ENCODE measurements around the gene AMBRA1.

AMBRA1 gene

DNA sequence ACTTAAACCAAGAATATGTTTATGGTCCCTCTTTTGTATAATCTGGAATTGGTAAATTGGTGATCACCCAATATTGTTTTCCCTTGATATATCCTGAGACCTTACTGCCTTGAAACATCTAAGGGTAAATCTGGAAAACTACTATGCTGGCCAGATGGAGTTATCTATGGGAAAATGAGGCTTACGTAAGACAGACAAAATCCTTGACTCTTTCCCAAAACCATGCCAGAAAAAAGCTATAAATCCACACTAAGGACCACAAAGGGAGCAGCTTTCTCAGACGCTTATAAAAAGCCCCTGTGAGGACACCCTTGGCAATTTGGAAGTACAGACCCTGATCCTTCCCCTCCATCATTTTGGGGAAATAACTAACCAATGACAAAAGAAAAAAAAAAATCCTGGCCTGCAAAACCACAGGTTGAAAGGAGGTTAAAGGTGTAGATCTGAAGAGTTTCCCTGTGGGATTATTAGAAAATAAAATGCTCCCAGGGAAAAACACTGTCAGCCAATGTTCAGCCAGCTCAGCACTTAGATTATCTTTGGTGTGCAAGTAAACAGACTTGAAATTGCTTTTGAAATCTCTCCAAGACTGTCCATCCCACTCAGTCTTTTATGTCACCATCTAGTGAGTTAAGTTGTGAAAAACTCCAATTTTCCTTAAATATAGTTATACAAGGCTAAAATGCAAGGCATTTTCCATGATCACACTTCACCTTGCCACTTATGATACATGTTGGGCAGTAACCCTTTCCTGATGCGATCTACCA is 6.6 kb upstream of the AMBRA1 start:
- DNase-seq, result no peak
- Mint-ChIP-seq H3K4me3 (no peak overlapping the region), H3K36me3 (ENCODE audit: low read depth) (no peaks in the 10 kb centered on the region), H3K9me3 (no peaks in the 10 kb centered on the region), H3K27me3 (ENCODE audit: low read depth, poor library complexity) (no peaks in the 10 kb centered on the region), H3K27ac (no peak overlapping the region), H3K4me1 (no peaks in the 10 kb centered on the region)
- TF ChIP-seq, protein P1, sequence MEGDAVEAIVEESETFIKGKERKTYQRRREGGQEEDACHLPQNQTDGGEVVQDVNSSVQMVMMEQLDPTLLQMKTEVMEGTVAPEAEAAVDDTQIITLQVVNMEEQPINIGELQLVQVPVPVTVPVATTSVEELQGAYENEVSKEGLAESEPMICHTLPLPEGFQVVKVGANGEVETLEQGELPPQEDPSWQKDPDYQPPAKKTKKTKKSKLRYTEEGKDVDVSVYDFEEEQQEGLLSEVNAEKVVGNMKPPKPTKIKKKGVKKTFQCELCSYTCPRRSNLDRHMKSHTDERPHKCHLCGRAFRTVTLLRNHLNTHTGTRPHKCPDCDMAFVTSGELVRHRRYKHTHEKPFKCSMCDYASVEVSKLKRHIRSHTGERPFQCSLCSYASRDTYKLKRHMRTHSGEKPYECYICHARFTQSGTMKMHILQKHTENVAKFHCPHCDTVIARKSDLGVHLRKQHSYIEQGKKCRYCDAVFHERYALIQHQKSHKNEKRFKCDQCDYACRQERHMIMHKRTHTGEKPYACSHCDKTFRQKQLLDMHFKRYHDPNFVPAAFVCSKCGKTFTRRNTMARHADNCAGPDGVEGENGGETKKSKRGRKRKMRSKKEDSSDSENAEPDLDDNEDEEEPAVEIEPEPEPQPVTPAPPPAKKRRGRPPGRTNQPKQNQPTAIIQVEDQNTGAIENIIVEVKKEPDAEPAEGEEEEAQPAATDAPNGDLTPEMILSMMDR (IDR thresholded peaks at IDR 0.05), result no peak

DNA sequence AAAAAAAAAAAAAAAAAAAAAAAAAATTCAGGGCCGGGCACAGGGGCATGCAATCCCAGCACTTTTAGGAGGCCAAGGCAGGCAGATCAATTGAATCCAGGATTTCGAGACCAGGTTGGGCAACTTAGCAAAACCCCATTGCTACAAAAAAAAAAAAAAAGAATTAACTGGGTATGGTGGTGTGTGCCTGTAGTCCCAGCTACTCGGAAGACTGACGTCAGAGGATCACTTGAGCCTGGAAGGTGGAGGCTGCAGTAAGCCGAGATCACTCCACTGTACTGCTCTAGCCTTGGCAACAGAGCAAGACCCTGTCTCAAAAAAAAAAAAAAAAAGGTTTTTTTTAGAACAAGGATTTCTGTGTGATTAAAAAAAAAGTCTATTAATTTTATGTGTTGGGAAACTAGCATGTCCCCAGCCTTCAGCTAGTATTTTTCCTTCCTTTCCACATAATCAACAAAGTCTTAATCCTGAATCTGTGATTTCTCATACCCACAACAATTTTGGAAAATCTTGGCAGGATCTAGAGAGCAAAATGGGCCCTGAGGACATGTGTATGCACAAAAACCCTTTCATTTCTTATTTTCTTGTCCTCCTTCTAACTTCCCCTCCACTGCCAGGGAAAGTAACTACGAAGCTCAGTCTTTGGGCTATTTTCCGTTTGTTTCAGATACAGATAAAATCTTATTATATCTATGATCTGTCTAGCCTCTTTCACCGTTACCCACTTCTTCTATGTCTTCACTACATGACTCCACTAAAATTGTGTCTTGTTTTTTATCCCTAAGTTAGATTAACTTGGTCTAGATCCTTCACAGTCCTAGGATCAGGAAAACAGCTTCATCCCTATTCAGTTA is 5.7 kb upstream of the AMBRA1 start:
- no peak for DNase-seq
- H3K27ac Mint-ChIP-seq, result no peak overlapping the region
- H3K36me3 Mint-ChIP-seq (ENCODE audit: low read depth), result no peaks in the 10 kb centered on the region
- no peaks in the 10 kb centered on the region for H3K27me3 Mint-ChIP-seq (ENCODE audit: low read depth, poor library complexity)
- H3K9me3 Mint-ChIP-seq, result no peaks in the 10 kb centered on the region
- H3K4me3 Mint-ChIP-seq, result no peak overlapping the region
- H3K4me1 Mint-ChIP-seq, result no peaks in the 10 kb centered on the region
- TF ChIP-seq, protein P1 (IDR thresholded peaks at IDR 0.05), result no peak

DNA sequence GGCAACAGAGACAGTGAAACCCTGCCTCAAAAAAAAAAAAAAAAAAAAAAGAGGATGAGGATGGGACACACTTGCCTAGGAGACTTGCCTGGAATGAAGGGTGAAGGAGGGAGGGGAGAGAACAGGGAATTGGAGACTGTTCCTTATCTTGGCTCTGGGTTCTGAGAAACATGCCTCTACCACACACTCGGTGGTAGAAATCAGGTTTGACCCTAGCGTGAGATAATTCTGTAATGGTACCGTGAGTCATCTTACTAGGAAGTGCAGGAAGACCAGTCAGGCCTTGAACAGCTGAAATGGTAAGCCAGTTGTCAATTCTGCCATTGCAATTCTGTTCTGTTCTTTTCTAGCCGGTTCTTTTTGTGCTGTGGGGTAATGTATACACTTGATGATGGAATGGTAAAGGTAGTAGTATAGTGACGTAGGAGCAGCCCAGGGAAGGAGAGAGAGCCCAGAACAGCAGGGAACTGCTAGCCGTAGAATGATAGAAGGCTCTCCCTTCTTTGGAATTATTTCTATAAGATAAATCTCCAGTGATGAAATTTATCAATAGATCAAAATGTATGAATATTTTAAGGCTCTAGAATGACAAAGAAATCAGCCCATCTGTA is 3.9 kb upstream of the AMBRA1 start:
- Mint-ChIP-seq H3K4me1 (peaks cover 16% of the 10 kb centered on the region), H3K4me3 (no peak overlapping the region), H3K27ac (no peak overlapping the region), H3K27me3 (ENCODE audit: low read depth, poor library complexity) (no peaks in the 10 kb centered on the region), H3K36me3 (ENCODE audit: low read depth) (no peaks in the 10 kb centered on the region), H3K9me3 (peaks cover 4% of the 10 kb centered on the region)
- TF ChIP-seq, protein P1 (IDR thresholded peaks at IDR 0.05), result no peak
- no peak for DNase-seq

DNA sequence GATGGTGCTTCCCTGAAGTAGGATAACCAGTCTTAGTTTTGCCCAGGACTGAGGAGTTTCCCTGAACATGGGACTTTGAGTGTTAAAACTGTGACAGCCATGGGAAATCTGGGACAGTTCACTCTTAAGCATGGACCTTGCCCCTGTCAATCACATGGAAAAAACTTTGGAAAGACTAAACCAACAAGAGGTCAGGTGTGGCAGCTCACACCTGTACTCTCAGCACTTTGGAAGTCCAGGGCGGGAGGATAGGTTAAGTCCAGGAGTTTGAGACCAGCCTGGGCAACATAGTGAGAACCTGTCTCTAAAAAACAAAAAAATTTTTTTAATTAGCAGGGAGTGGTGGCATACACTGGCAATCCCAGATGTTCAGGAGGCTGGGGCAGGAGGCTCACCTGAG is 3.3 kb upstream of the AMBRA1 start:
- Mint-ChIP-seq H3K36me3 (ENCODE audit: low read depth) (no peaks in the 10 kb centered on the region), H3K27me3 (ENCODE audit: low read depth, poor library complexity) (no peaks in the 10 kb centered on the region), H3K4me3 (no peak overlapping the region), H3K4me1 (peaks cover 21% of the 10 kb centered on the region), H3K9me3 (peaks cover 4% of the 10 kb centered on the region), H3K27ac (peak overlapping the region; percentile 36)
- TF ChIP-seq, protein P1 (IDR thresholded peaks at IDR 0.05), result no peak
- DNase-seq, result no peak

DNA sequence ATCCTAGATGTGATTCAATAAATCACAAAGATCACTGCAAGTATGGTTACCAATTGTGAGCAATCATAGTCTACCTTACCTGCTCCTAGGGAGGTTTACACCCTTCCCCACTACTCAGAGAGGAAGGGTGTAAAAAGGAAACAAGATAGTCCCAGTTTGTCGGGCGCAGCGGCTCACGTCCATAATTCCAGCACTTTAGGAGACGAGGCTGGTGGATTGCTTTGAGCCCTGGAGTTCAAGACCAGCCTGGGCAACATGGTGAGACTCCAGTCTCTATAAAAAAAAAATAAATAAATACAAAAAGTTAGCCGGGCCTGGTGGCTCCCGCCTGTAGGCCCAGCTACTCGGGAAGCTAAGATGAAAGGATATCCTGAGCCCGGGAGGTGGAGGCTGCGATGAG is 962 bp upstream of the AMBRA1 start:
- no peak for DNase-seq
- H3K27ac Mint-ChIP-seq, result no peak overlapping the region
- peaks cover 32% of the 10 kb centered on the region for H3K4me1 Mint-ChIP-seq
- no peaks in the 10 kb centered on the region for H3K27me3 Mint-ChIP-seq (ENCODE audit: low read depth, poor library complexity)
- TF ChIP-seq, protein P1 (IDR thresholded peaks at IDR 0.05), result no peak
- no peak overlapping the region for H3K4me3 Mint-ChIP-seq
- peaks cover 7% of the 10 kb centered on the region for H3K36me3 Mint-ChIP-seq (ENCODE audit: low read depth)
- peaks cover 4% of the 10 kb centered on the region for H3K9me3 Mint-ChIP-seq

All from nephron progenitor cell (in vitro differentiated cells).